AG20443 (cell line): ENCODE data around the gene ABCA7.

Experiments
- DNase-seq: peaks from one replicate; pipeline ENCODE4 v3.0.0; 2012; ENCODE audit warnings: low spot score, mixed read lengths

The ABCA7 gene

GRCh38 chr19:1087813-1088415, 48.0 kb downstream of the ABCA7 start:
- DNase-seq: no peak

GRCh38 chr19:1088416-1089010, 48.6 kb downstream of the ABCA7 start:
- no peak for DNase-seq

- no peak for DNase-seq
These were observed 49.3 kb downstream of the ABCA7 start for GRCh38 chr19:1089126-1089771.

GRCh38 chr19:1089891-1090290, 50.0 kb downstream of the ABCA7 start:
- DNase-seq: no peak

- no peak for DNase-seq
These were observed 51.0 kb downstream of the ABCA7 start for GRCh38 chr19:1090731-1091543.

- no peak for DNase-seq
These were observed 51.8 kb downstream of the ABCA7 start for GRCh38 chr19:1091544-1092175.

- DNase-seq: no peak
These were observed 53.4 kb downstream of the ABCA7 start for GRCh38 chr19:1093330-1093729.

GRCh38 chr19:1093811-1094553, 54.1 kb downstream of the ABCA7 start:
- DNase-seq: no peak

GRCh38 chr19:1094655-1094977, 54.7 kb downstream of the ABCA7 start:
- DNase-seq: no peak

- DNase-seq: peak; percentile 99
These were observed 55.2 kb downstream of the ABCA7 start, which contains the start of gene POLR2E for GRCh38 chr19:1094978-1095701. Gene POLR2E (minus strand): TSS chr19:1095375. CDS start chr19:1095315, 60 bp downstream.

GRCh38 chr19:1097810-1098176, 57.9 kb downstream of the ABCA7 start:
- DNase-seq: no peak

- no peak for DNase-seq
These were observed 58.5 kb downstream of the ABCA7 start for GRCh38 chr19:1098177-1099051.

GRCh38 chr19:1101337-1101698, 61.4 kb downstream of the ABCA7 start:
- DNase-seq: no peak

- peak; percentile 72 for DNase-seq
These were observed 62.7 kb downstream of the ABCA7 start for GRCh38 chr19:1102407-1103131.

- no peak for DNase-seq
These were observed 63.3 kb downstream of the ABCA7 start for GRCh38 chr19:1103132-1103707.

- DNase-seq: peak; percentile 96
These were observed 63.9 kb downstream of the ABCA7 start, which contains the start of gene GPX4 for GRCh38 chr19:1103708-1104310. Gene GPX4 (plus strand): TSS chr19:1103994. CDS start chr19:1104044, 50 bp downstream.

GRCh38 chr19:1104311-1105007, 64.6 kb downstream of the ABCA7 start:
- DNase-seq: peak; percentile 79
